CD4-positive, alpha-beta T cell treated with Interferon alpha-2 for 1 hour (primary cell): ENCODE measurements around the gene NUMA1.

Experiments used
- DNase-seq, 2 donors: peaks; one replicate each; pipeline ENCODE4 v3.0.0-alpha.2; 2020 to 2022

Gene NUMA1

DNA sequence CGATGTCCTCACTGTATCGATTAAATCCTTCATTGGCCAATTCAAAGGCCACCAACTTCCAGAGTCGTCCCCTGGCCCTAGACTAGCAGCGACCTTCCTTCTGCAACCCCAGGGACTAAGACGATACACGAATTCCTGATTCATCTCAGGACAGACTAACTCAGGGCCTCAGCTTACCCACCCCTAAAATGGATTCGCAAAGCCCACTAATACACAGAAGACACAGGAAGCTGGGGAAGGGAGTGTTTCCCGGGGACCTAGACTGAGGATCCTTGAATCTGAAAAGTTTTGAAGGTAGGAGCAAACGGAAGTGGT lies 22.2 kb upstream of the NUMA1 start:
- DNase-seq = no peak

DNA sequence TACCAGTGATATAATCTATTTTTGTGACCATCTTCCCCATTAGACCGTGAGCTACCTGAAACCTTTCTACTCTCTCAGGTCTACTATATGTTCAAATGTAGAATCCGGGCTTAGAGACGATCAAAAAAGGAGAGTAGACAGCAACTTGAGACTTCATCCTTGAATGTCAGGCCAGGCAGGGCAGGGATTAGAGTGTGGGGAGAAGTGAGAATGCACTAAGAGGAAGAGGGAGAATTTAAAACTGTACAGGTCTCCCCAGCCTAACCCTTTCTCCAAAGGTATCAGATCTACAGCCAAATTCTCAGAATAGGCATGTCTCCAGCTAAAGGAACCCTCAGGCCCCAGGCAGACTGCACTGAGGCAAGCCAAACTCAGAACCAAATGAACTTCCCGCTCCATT lies 21.8 kb upstream of the NUMA1 start:
- no peak for DNase-seq

GRCh38 chr11:72100462-72100861 lies 20.1 kb upstream of the NUMA1 start:
- peak in 1 of 2 donors; percentile 19 for DNase-seq

GRCh38 chr11:72100009-72100408 lies 19.7 kb upstream of the NUMA1 start:
- no peak for DNase-seq

GRCh38 chr11:72098741-72099140 lies 18.4 kb upstream of the NUMA1 start:
- no peak for DNase-seq

GRCh38 chr11:72091292-72091691 lies 10.9 kb upstream of the NUMA1 start:
- peak; percentile 74 to 80 for DNase-seq

DNA sequence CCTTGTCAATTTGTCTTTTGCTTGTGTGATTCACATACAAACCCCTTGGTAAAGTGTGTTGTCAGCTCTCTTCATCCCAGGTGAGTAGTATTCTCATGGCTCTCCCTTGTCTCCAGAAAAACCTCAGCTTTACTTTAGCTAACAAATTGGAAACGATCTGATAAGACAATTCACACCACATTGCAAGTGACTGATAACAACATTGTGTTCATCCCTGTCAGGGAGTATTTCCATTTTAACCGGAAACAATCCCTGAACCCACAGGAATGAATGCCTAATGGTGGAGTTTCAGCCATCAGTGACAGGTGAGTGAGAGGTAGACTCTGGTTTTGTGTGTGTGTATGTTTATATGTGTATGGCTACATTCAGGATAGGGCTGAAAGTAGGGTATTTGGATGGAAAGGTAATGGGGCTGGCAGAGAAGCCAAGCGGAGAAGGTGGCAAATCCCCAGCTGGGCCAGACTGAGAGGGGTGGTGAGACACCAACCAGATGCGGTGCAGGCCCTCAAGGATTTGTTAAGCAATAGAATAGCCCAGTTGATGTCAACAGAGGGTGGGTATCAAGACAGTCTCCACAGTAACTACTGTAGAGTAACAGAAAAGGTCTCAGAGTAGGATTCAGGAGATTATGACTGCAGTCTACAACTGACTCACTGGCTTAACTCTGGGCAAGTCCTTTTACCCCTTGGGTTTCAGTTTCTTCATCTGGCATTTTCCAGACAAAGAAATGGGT lies 7.9 kb upstream of the NUMA1 start:
- DNase-seq = no peak

GRCh38 chr11:72085621-72086351 lies 5.4 kb upstream of the NUMA1 start:
- no peak for DNase-seq

DNA sequence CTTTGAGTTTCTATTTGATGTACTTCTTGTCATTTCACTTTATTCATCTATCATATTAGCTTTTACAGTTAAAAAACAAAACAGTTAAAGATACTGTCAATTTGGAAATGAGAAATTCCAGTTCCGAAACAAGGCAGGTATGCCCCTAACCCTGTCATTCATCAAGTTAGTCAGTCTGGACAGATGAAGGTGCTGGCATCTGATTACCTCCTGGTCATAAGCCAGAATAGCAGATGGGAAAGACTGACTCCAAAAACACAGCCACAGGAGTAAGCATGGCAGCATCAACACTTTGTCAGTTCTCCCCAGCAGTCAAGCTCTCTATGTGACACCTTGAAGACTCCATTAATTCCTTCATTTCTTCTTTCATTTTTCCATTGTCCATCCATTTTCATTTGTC lies 4.6 kb upstream of the NUMA1 start:
- no peak for DNase-seq

DNA sequence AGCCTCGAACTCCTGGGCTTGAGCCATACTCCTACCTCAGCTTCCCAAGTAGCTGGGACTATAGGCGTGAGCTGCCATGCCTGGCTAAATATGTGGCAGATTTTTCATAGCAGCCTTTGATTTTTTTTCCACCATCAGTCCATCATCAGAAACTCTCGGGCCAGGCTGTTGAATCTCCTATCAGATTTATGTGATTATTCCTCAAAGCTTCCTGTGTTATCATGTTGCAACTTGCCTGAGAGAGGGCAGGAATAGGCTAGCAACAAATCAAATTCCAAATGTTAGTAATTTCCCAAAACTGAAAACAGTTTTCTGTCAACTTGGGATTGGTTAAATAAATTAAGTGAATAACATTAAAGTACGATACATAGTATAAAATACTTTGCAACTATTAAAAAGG lies 3.7 kb upstream of the NUMA1 start:
- no peak for DNase-seq

DNA sequence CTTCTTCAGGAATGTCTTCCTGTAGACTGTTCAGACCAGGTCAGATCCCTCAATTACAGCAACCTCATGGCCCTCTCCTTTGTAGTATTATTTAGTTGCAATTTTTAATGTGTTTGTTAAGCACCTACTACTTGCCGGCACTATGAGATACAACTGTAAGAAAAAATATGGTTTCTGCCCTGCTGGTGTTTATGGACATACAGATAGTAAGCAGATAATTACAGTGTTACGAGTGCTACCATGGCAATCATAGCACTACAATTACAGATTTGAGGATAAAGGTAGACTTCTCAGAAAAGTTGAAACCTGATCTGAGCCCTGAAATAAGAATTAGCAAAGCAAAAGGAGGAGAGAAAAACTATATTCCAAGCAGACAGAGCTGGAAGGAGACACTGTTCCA lies 3.1 kb upstream of the NUMA1 start:
- DNase-seq = no peak

GRCh38 chr11:72081821-72082453 lies 1.6 kb upstream of the NUMA1 start:
- no peak for DNase-seq

DNA sequence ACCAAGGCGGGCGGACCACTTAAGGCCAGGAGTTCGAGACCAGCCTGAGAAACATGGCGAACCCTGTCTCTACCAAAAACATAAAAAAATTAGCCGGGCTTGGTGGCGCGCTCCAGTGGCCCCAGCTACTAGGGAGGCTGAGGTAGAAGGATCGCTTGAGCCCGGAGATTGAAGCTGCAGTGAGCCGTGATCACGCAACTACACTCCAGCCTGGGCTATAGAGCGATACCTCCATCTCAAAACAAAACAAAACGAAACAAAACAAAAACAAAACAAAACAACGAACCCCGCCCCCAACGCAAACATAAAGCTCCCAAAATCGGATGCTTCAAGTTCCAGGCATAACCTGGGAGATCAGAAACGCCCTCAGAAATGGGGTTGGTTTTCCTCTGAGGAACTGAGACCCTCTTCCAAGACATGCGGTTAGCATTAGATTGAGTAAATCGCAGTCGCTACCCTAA lies 872 bp upstream of the NUMA1 start:
- no peak for DNase-seq

DNA sequence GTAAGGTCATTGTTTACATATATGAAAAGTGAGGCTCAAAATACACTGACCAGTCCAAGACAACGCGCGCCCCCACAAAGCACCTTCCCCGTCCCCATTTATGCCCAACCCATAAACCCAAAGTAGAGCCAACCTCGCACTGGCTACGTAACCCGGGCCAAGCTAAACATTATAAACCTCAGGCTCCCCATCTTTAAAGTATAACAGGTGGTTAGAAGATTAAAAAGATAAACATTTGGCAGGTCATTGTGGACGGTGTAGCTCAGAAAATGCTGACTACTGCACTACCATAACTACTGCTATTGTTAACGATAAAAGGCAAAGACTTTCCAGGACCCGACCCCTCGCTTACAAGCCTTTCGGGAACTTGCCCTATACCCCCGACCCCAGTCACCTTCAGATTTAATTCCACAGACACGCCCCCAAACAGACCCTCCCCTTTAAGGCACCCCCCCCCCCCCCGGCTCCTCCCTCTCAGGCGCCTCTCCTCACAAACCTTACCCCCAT lies 470 bp downstream of the NUMA1 start:
- peak in 1 of 2 donors; percentile 55 for DNase-seq

GRCh38 chr11:72078477-72078876 lies 1.9 kb downstream of the NUMA1 start:
- no peak for DNase-seq

DNA sequence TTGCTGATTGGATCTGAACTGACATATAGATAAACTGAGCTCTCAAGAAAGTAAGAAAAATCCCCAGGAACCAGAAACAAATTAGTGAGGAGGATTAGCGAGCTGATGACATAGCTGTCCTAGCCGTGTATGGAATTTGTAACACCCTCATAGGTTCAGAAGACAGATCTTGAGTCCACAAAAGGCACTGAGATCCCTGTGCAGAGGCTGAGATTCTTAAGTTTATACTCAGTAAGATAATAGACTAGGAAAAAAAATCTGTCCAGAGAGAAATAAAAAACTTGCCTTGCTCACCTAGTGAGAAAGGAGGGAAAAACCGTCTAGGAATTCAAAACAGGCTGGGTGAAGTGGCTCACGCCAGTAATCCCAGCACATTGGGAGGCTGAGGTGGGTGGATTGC lies 4.6 kb downstream of the NUMA1 start:
- no peak for DNase-seq

- peak in 1 of 2 donors; percentile 12 for DNase-seq
Measured at GRCh38 chr11:72075109-72075508, 5.2 kb downstream of the NUMA1 start.

GRCh38 chr11:72072348-72072747 lies 8.0 kb downstream of the NUMA1 start:
- DNase-seq = no peak

DNA sequence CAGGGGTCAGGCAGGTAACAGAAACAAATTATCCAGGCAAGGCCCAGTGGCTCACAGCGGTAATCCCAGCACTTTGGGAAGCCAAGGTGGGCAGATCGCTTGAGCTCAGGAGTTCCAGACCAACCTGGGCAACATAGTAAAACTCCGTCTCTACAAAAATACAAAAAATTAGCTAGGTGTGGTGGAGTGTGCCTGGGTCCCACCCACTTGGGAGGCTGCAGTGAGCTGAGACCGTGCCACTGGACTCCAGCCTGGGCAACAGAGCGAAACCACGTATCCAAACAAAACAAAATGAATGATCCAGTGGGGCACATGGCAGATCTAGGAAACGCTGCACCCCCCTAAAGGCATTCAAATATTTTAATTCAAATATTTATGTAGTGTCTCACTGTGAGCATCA lies 9.9 kb downstream of the NUMA1 start:
- no peak for DNase-seq

GRCh38 chr11:72069787-72070251 lies 10.5 kb downstream of the NUMA1 start:
- peak in 1 of 2 donors; percentile 63 for DNase-seq

DNA sequence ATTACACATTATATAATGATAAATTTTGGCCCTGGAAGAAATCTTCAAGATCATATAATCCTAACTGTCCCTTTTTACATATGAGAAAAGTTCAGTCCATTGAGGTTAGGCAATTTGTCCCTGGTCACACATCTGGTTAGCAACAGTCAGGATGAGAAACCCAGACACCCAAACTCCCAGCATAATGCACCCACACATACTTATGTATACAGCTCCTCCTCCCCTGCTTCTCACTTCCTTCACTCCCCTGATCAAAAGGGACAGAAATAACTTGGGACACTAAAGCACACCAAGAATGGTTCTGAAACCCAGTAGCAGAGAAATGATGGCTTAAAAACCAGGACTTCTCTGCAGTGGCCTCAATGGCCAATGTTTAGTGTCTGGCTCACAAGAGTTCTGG lies 11.1 kb downstream of the NUMA1 start:
- DNase-seq = no peak

DNA sequence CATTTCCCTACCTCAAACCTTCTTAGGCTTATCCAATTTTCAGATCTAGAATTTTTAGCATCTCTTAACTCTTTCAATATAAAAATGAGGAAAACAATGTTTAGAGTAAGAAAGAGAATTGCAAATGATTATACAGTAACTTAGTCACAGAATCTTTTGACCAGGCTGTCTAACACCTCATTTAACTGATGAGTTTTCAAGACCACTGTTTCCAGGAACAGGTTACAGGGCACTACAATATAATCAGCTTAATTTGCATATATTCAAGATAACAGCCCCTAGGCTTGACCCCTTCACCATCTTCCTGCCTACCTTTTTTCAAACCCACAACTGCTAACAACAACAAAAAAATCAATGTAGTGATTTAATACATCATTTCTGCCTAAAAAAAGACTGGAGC lies 12.7 kb downstream of the NUMA1 start:
- DNase-seq = no peak

DNA sequence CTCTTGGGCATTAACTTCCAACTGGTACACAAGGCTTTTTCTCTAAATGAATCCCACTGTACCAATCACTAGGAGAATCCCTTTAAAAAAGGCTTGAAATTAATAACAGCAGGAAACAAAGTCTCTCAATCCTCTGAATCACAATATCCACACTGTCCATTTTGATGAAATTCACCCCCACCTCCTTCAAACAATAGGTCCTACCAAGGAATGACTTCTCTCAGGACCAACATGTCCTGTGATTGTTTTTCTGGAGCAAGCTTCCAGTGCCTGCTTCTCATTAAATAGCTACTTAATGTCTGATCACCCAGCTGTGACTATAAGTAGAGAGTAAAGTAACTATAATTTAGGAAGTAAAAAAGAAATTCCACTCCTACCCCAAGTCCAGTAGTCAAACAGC lies 13.1 kb downstream of the NUMA1 start:
- no peak for DNase-seq

DNA sequence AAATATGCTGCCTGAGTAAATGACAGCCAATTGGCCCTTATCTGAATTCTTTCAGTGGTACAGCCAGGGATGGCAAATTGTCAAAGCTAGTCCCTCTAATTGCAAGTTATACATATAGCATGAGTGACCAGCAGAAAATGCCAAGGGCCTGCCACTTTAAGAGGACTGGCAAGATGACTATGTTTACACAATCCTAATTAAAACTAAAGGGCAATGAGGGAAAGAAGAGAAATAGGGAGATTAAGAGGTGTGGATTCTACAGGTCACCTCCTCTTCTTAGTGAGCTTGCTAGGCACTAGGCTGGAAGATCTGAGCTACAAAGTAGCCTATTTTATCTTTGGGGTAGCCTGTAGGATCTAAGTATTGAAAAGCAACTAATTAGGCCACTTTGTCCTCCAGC lies 13.5 kb downstream of the NUMA1 start:
- DNase-seq = no peak
